CD4-positive, alpha-beta T cell (primary cell): ENCODE results near the gene KMO. TPM values are rescaled to one million over a fixed set of nuclear protein-coding genes. Genes with fewer than 3 reads are reported as not detected.

Experiments used
- ATAC-seq: fragments of 200-7000 bp; cut with Tn5 transposase; one replicate; pipeline ENCODE4 v1.10.0; 2022; ENCODE audit warnings: mild to moderate bottlenecking; ENCODE audit not compliant: poor library complexity
- CTCF ChIA-PET: fragments of 350-600 bp; sonication (Branson Sonifier 250); formaldehyde crosslinking; loops from one replicate; lab custom pipeline; 2021; ENCODE audit warnings: antibody characterized with exemption, inconsistent platforms; lab: Charles Lee
- POLR2A ChIA-PET: fragments of 350-600 bp; sonication (Branson Sonifier 250); formaldehyde crosslinking; loops from one replicate; lab custom pipeline; 2021; ENCODE audit warnings: antibody characterized with exemption, inconsistent platforms; lab: Charles Lee
- DNase-seq, 14 experiments: peaks; one replicate each; pipeline ENCODE4 v3.0.0-alpha.2; 2013 to 2020; ENCODE audit warnings: mixed read lengths in 2 of 14
- H3K27ac ChIP-seq, 2 donors: one replicate each; pipeline versions ENCODE4 v1.5.1 to v1.7.0; 2013; ENCODE audit warnings: low read length in 2 of 2, low read depth in 1 of 2, mild to moderate bottlenecking in 1 of 2
- H3K27me3 ChIP-seq, 2 experiments: 1 replicate in 1 of 2; 2 replicates in 1 of 2; pipeline versions ENCODE4 v1.6.1 to v1.7.0; 2013; ENCODE audit warnings: low read length in 2 of 2, control low read depth in 1 of 2, mild to moderate bottlenecking in 1 of 2, moderate library complexity in 1 of 2; ENCODE audit not compliant: insufficient read depth in 2 of 2, control insufficient read depth in 1 of 2
- H3K36me3 ChIP-seq: one replicate; pipeline ENCODE4 v1.6.1; 2013; ENCODE audit warnings: low read length, control low read depth; ENCODE audit not compliant: insufficient read depth
- H3K4me1 ChIP-seq: one replicate; pipeline ENCODE4 v1.6.1; 2013; ENCODE audit warnings: low read length, control low read depth; ENCODE audit not compliant: insufficient read depth
- H3K4me3 ChIP-seq: one replicate; pipeline ENCODE4 v1.5.1; 2013; ENCODE audit warnings: mild to moderate bottlenecking, low read length, moderate library complexity
- H3K9me3 ChIP-seq, 2 experiments: 1 replicate in 1 of 2; 2 replicates in 1 of 2; pipeline versions ENCODE4 v1.6.1 to v1.7.0; 2013; ENCODE audit warnings: low read length in 2 of 2, mild to moderate bottlenecking in 2 of 2, control low read depth in 1 of 2, moderate library complexity in 1 of 2; ENCODE audit not compliant: control insufficient read depth in 1 of 2, insufficient read depth in 1 of 2
- H3K27ac Mint-ChIP-seq: one replicate; pipeline ENCODE4 v1.8.0; 2020; ENCODE audit warnings: mixed read lengths
- H3K27me3 Mint-ChIP-seq: one replicate; pipeline ENCODE4 v1.8.0; 2021; ENCODE audit warnings: mixed read lengths
- H3K36me3 Mint-ChIP-seq: one replicate; pipeline ENCODE4 v1.8.0; 2021; ENCODE audit warnings: low read depth, mixed read lengths
- H3K4me1 Mint-ChIP-seq: one replicate; pipeline ENCODE4 v1.8.0; 2021; ENCODE audit warnings: low read depth, mixed read lengths
- H3K4me3 Mint-ChIP-seq: one replicate; pipeline ENCODE4 v1.8.0; 2020; ENCODE audit warnings: mild to moderate bottlenecking, mixed read lengths
- H3K9me3 Mint-ChIP-seq: one replicate; pipeline ENCODE4 v1.8.0; 2020; ENCODE audit warnings: mixed read lengths
- intact Hi-C, 2 experiments: fragments of 100-400 bp; cut with DNase I in 1 of 2; cut with micrococcal nuclease in 1 of 2; formaldehyde crosslinking; loops; one replicate each; pipeline versions ENCODE4 v1.15.1 to v1.9.0; 2023 to 2025; cut with DNase I, micrococcal nuclease
- total RNA-seq, 174 experiments: library from RNA in 2 of 174; stranded (reverse) in 2 of 174; gene quantifications; one replicate each; pipeline ENCODE4 v1.2.3 and lab custom pipeline; 2021 to 2026
- TF ChIP-seq, protein P1 (sequence below): fragments of 200-600 bp; IDR thresholded peaks from one replicate; pipeline ENCODE4 v1.8.0; 2022; ENCODE audit warnings: antibody characterized with exemption, mild to moderate bottlenecking

The KMO gene
- total RNA-seq, 2 experiments from 2014 or later: not detected

DNA sequence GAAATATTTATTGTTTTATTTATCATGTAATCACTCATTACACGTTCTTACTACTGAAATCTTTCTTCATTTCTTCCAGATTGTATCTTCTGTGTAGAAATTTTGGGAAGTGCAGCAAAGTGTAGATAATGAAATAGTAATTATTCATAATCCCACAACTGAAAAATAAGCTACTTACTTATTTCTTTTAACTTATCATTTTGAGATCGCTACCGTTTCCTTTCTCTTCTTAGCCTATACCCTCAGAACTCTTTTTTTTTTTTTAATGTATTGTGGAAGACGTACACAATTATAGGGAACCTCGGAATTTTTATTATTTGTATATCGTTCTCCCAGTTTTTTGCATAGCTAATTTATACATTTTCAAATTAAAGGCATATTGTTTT, 12.1 kb upstream of the KMO start:
- ATAC-seq (no peak), DNase-seq (no peak)
- intact Hi-C loops: no loop called here
- no peak overlapping the region for H3K27ac ChIP-seq
- Mint-ChIP-seq H3K36me3 (peaks cover 19% of the 10 kb centered on the region), H3K9me3 (no peaks in the 10 kb centered on the region), H3K4me1 (peaks cover 26% of the 10 kb centered on the region), H3K27me3 (peaks cover 31% of the 10 kb centered on the region), H3K27ac (no peak overlapping the region), H3K4me3 (no peak overlapping the region)
- H3K36me3 ChIP-seq: no peaks in the 10 kb centered on the region
- peaks cover 8% of the 10 kb centered on the region in 2 experiments for H3K27me3 ChIP-seq
- ChIA-PET POLR2A (interaction anchor here (1.1 to 2.3 kb wide), 7 partner anchors 16 to 1735 kb away, joined by 3 to 7 read pairs (median 4); partner anchors contain the start of genes CEP170, CHML, EXO1 and OPN3), CTCF (no interaction called here)
- TF ChIP-seq, protein P1, sequence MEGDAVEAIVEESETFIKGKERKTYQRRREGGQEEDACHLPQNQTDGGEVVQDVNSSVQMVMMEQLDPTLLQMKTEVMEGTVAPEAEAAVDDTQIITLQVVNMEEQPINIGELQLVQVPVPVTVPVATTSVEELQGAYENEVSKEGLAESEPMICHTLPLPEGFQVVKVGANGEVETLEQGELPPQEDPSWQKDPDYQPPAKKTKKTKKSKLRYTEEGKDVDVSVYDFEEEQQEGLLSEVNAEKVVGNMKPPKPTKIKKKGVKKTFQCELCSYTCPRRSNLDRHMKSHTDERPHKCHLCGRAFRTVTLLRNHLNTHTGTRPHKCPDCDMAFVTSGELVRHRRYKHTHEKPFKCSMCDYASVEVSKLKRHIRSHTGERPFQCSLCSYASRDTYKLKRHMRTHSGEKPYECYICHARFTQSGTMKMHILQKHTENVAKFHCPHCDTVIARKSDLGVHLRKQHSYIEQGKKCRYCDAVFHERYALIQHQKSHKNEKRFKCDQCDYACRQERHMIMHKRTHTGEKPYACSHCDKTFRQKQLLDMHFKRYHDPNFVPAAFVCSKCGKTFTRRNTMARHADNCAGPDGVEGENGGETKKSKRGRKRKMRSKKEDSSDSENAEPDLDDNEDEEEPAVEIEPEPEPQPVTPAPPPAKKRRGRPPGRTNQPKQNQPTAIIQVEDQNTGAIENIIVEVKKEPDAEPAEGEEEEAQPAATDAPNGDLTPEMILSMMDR: no peak
- H3K4me1 ChIP-seq: peaks cover 5% of the 10 kb centered on the region
- H3K9me3 ChIP-seq: no peaks in the 10 kb centered on the region
- peak overlapping the region; percentile 64 for H3K4me3 ChIP-seq

DNA sequence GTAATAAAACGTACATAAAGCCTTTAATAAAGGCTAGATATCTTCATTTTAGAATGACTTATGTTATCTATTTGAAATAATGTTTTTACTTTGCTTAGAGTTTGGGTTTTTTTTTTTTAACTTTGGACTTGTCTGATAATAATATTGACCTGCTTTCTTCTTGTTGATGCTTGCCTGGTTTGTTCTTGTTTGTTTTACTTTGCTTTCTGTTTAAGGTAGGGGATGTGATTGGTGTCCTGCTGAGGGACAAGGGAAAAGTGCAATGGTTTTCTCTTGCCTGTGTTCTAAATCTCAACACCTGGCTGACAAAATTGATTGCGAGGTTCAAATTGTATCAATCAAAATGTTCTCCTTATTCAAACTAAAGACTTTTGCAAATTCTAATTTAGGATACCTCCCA, 10.5 kb upstream of the KMO start:
- ATAC-seq (no peak), DNase-seq (no peak)
- TF ChIP-seq, protein P1: no peak
- H3K27ac ChIP-seq: no peak overlapping the region
- H3K9me3 ChIP-seq: no peaks in the 10 kb centered on the region
- H3K4me1 Mint-ChIP-seq: peaks cover 18% of the 10 kb centered on the region
- peaks cover 8 to 13% of the 10 kb centered on the region in 2 experiments for H3K27me3 ChIP-seq
- no peaks in the 10 kb centered on the region for H3K36me3 ChIP-seq
- CTCF ChIA-PET: interaction anchor here (0.9 kb wide), 1 partner anchor 106 kb away, joined by 3 read pairs; no protein-coding TSS in a partner anchor
- H3K27ac Mint-ChIP-seq: no peak overlapping the region
- peaks cover 5% of the 10 kb centered on the region for H3K36me3 Mint-ChIP-seq
- peaks cover 39% of the 10 kb centered on the region for H3K27me3 Mint-ChIP-seq
- no peak overlapping the region for H3K4me3 Mint-ChIP-seq
- no peak overlapping the region for H3K4me3 ChIP-seq
- peaks cover 5% of the 10 kb centered on the region for H3K4me1 ChIP-seq
- intact Hi-C loops: no loop called here
- POLR2A ChIA-PET: no interaction called here
- H3K9me3 Mint-ChIP-seq: no peaks in the 10 kb centered on the region

GRCh38 chr1:241525026-241525425, 7.2 kb upstream of the KMO start:
- Histone ChIP-seq H3K4me3 (no peak overlapping the region), H3K9me3 (no peaks in the 10 kb centered on the region), H3K27ac (no peak overlapping the region), H3K4me1 (no peaks in the 10 kb centered on the region), H3K36me3 (no peaks in the 10 kb centered on the region), H3K27me3 (peaks cover 8 to 13% of the 10 kb centered on the region in 2 experiments)
- H3K27me3 Mint-ChIP-seq: peaks cover 39% of the 10 kb centered on the region
- DNase-seq (no peak), ATAC-seq (no peak)
- no peaks in the 10 kb centered on the region for H3K4me1 Mint-ChIP-seq
- CTCF ChIA-PET: interaction anchor here (1.4 kb wide), 1 partner anchor 20 kb away, joined by 3 read pairs; no protein-coding TSS in a partner anchor
- TF ChIP-seq, protein P1: no peak
- no peak overlapping the region for H3K4me3 Mint-ChIP-seq
- H3K36me3 Mint-ChIP-seq: no peaks in the 10 kb centered on the region
- no peaks in the 10 kb centered on the region for H3K9me3 Mint-ChIP-seq
- intact Hi-C loops: no loop called here
- H3K27ac Mint-ChIP-seq: no peak overlapping the region
- POLR2A ChIA-PET: interaction anchor here (1.6 kb wide), 1 partner anchor 27 kb away, joined by 5 read pairs; no protein-coding TSS in a partner anchor
